Central memory CD8-positive, alpha-beta T cell (primary cell): ENCODE results near the gene NEMP2.

Experiments
- ATAC-seq: fragments of 150-1000 bp; cut with Tn5 transposase; replicated peaks from 2 replicates; pipeline ENCODE4 v1.10.0; 2022; ENCODE audit warnings: mild to moderate bottlenecking, moderate FRiP score, moderate number of reproducible peaks; ENCODE audit not compliant: poor library complexity, severe bottlenecking; ENCODE audit errors: extremely low read depth
- DNase-seq, 2 donors: peaks; one replicate each; pipeline ENCODE4 v3.0.0; 2021; ENCODE audit warnings: low spot score in 2 of 2
- H3K27ac Mint-ChIP-seq: one replicate; pipeline ENCODE4 v1.8.0; 2022; ENCODE audit warnings: low read depth, mild to moderate bottlenecking, moderate library complexity, mixed read lengths
- H3K27me3 Mint-ChIP-seq: one replicate; pipeline ENCODE4 v1.8.0; 2022; ENCODE audit warnings: mixed read lengths
- H3K36me3 Mint-ChIP-seq: one replicate; pipeline ENCODE4 v1.8.0; 2022; ENCODE audit warnings: mild to moderate bottlenecking, moderate library complexity, mixed read lengths; ENCODE audit not compliant: insufficient read depth
- H3K4me1 Mint-ChIP-seq: one replicate; pipeline ENCODE4 v1.8.0; 2022; ENCODE audit warnings: mixed read lengths
- H3K4me3 Mint-ChIP-seq: one replicate; pipeline ENCODE4 v1.8.0; 2022; ENCODE audit warnings: mild to moderate bottlenecking, moderate library complexity, mixed read lengths
- H3K9me3 Mint-ChIP-seq: one replicate; pipeline ENCODE4 v1.8.0; 2022; ENCODE audit warnings: mixed read lengths

The NEMP2 gene

DNA sequence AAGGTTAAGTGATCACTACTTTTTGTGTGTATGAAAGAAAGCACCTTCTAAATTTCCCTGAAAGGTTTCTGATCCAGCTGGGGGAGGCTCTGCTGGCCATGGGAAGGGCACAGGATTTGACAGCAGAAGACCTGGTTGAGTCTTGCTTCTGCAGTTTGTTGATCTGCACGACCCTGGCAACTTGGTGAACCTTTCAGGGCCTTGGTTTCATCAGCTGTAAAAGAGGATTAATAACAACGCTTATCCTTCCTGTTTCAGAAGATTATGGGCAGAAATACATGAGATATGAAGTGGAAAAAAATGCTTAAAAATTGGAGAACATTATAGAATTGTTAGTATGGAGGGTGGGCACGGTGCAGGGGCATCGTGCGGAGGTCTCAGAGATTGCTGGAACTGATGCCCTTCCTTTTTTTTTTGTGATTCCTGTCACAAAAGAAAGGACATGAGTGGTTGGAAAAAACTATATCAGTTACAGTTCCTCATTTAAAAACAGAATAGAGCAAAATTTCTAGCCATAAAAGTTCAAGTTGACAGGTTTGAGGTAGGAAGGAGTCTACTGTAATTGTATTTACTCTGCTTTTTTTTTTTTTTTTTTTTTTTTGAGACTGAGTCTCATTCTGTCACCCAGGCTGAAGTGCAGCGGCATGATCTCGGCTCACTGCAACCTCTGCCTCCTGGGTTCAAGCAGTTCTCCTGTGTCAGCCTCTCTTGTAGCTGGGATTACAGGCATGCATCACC is 79.0 kb downstream of the NEMP2 start:
- H3K4me1 Mint-ChIP-seq: peaks cover 79% of the 10 kb centered on the region
- no peaks in the 10 kb centered on the region for H3K9me3 Mint-ChIP-seq
- H3K27ac Mint-ChIP-seq: no peak overlapping the region
- no peak overlapping the region for H3K4me3 Mint-ChIP-seq
- DNase-seq (no peak), ATAC-seq (no peak)
- H3K27me3 Mint-ChIP-seq: no peaks in the 10 kb centered on the region
- peaks cover 20% of the 10 kb centered on the region for H3K36me3 Mint-ChIP-seq

DNA sequence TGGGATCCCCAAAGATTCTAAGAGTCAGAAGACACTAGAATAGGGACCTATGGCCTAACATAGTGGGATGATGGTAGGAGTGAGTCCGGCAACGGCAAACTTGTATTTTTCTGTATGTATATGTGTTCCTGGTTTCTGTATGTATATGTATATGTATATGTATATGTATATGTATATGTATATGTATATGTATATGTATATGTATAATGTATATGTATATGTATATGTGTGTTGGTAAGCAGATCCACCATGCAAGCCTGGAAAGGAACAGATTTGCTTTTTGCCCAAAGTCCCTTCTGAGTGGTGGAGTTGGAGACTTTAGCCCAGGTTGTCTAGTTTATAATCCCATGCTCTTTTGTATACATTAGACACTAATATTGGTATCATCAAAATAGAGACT is 79.7 kb downstream of the NEMP2 start:
- Mint-ChIP-seq H3K27ac (no peak overlapping the region), H3K27me3 (no peaks in the 10 kb centered on the region), H3K4me3 (no peak overlapping the region), H3K9me3 (no peaks in the 10 kb centered on the region), H3K4me1 (peaks cover 73% of the 10 kb centered on the region), H3K36me3 (peaks cover 20% of the 10 kb centered on the region)
- no peak for DNase-seq
- ATAC-seq: no peak
